GM13976 (cell line): Measurements from ENCODE around the gene TLR5.

Experiments used
- DNase-seq: peaks from one replicate; pipeline ENCODE4 v3.0.0; 2012; ENCODE audit warnings: low spot score
- CTCF ChIP-seq: IDR thresholded peaks from 2 replicates; pipeline ENCODE4 v1.5.1; 2012; ENCODE audit warnings: borderline replicate concordance, mild to moderate bottlenecking; ENCODE audit not compliant: insufficient read depth; ENCODE audit errors: extremely low read depth, missing control alignments, control extremely low read depth
- in situ Hi-C: fragments of 300-500 bp; cut with MboI; formaldehyde crosslinking; loops from one replicate; pipeline ENCODE4 v1.12.0; 2022; ENCODE audit warnings: low sequenced_read_pairs, mixed read lengths, inconsistent platforms; ENCODE audit not compliant: unreplicated experiment

TLR5 gene

GRCh38 chr1:223077247-223077833 is 65.7 kb downstream of the TLR5 start:
- no peak for DNase-seq
- in situ Hi-C loops, result loop anchor here (25.0 kb wide), 1 partner anchor 615 kb away; no protein-coding TSS in a partner anchor
- TF ChIP-seq CTCF, result no peak

GRCh38 chr1:223076362-223076761 is 66.7 kb downstream of the TLR5 start:
- in situ Hi-C loops, result loop anchor here (25.0 kb wide), 1 partner anchor 614 kb away; no protein-coding TSS in a partner anchor
- TF ChIP-seq CTCF, result no peak
- DNase-seq, result no peak

GRCh38 chr1:223075834-223076233 is 67.2 kb downstream of the TLR5 start:
- in situ Hi-C loops, result loop anchor here (25.0 kb wide), 1 partner anchor 614 kb away; no protein-coding TSS in a partner anchor
- no peak for DNase-seq
- no peak for TF ChIP-seq CTCF

GRCh38 chr1:223074445-223075300 is 68.4 kb downstream of the TLR5 start:
- TF ChIP-seq CTCF, result no peak
- in situ Hi-C loops, result loop anchor here (25.0 kb wide), 1 partner anchor 612 kb away; no protein-coding TSS in a partner anchor

GRCh38 chr1:223068900-223069665 is 74.0 kb downstream of the TLR5 start:
- DNase-seq, result no peak
- no peak for TF ChIP-seq CTCF
- in situ Hi-C loops, result no loop called here

More at GRCh38 chr1:223074445-223075300, 68.4 kb downstream of the TLR5 start:
- DNase-seq, result no peak

GRCh38 chr1:223067914-223068313 is 75.1 kb downstream of the TLR5 start:
- no peak for DNase-seq
- TF ChIP-seq CTCF, result no peak

More at GRCh38 chr1:223067914-223068313, 75.1 kb downstream of the TLR5 start:
- in situ Hi-C loops, result no loop called here
